ENCODE results near the gene GPR173.

- TF ChIP-seq CTCF (IDR thresholded peaks at IDR 0.05; ENCODE audit: insufficient read depth, low read length, poor library complexity, severe bottlenecking), result no peak
- no peak for TF ChIP-seq EZH2phosphoT487 (conservative IDR thresholded peaks at IDR 0.05; ENCODE audit: low read length)
These were observed 34.4 kb downstream of the GPR173 start for GRCh38 chrX:53082773-53083616.

All from SU-DHL-6 (cell line).